Measurements from ENCODE around the gene NDUFB8. TPM values are rescaled to one million over a fixed set of nuclear protein-coding genes. Genes with fewer than 3 reads are reported as not detected.

Gene NDUFB8
- total and polyA plus RNA-seq, 10 of the 15 experiments (the other 5 are each of a cell fraction or from before 2014, with no cell fraction given) = 180 to 572 (median 382) TPM

- WGBS (ENCODE audit: insufficient coverage, insufficient replicate concordance, low lambda C conversion rate, missing lambda C conversion rate) = 29% methylated on average over 28 of the region's 28 CpGs
- peaks cover 7% of the 10 kb centered on the region in 2 experiments; a peak in 2 of 4 replicates for H3K27me3 ChIP-seq (replicated peaks in 1 of 2; ENCODE audit: control insufficient read depth in 2 of 2, insufficient read depth in 2 of 2, low read length in 1 of 2)
Measured at GRCh38 chr10:100569687-100570481, 40.2 kb upstream of the NDUFB8 start.

More at GRCh38 chr10:100569687-100570481, 40.2 kb upstream of the NDUFB8 start:
- Histone ChIP-seq H2AFZ (ENCODE audit: control insufficient read depth, low read depth, low read length) (no peak overlapping the region), H4K20me1 (ENCODE audit: control insufficient read depth, insufficient read depth) (no peaks in the 10 kb centered on the region), H3K79me2 (ENCODE audit: control insufficient read depth, insufficient read depth, low read length) (no peaks in the 10 kb centered on the region), H3K4me3 (no peak overlapping the region), H3K9me3 (replicated peaks; ENCODE audit: control insufficient read depth, insufficient read depth, low read length) (no peaks in the 10 kb centered on the region), H3K4me2 (ENCODE audit: control insufficient read depth, insufficient read depth) (no peak overlapping the region), H3K36me3 (ENCODE audit: control insufficient read depth in 2 of 2, insufficient read depth in 2 of 2, low read length in 1 of 2) (no peaks in the 10 kb centered on the region), H3K9ac (ENCODE audit: control insufficient read depth, insufficient read depth, low read length) (no peak overlapping the region), H3K27ac (ENCODE audit: control insufficient read depth, insufficient read depth) (no peak overlapping the region), H3K4me1 (ENCODE audit: control insufficient read depth, insufficient read depth, low read length) (no peaks in the 10 kb centered on the region)
- no TSS peak for BruUV-seq (replicated peaks)
- in situ Hi-C loops (cut with MboI) = no loop called here
- RAD21 ChIA-PET (ENCODE audit: unreplicated experiment) = interaction anchor here (1.3 kb wide), 1 partner anchor 173 kb away, joined by 4 read pairs; no protein-coding TSS in a partner anchor
- TF ChIP-seq CTCF (IDR thresholded peaks at IDR 0.05 in 2 of 3, conservative IDR thresholded peaks at IDR 0.05 in 1 of 3; ENCODE audit: control insufficient read depth in 2 of 3, extremely low read depth in 1 of 3, insufficient read depth in 1 of 3, low read depth in 3 of 3, low read length in 3 of 3) (peak in 2 of 3 experiments; percentile 10 to 17; a peak in 1 of 6 replicates), SUZ12 (IDR thresholded peaks at IDR 0.05; ENCODE audit: unreplicated experiment) (no peak), ZBED1 (IDR thresholded peaks at IDR 0.05; ENCODE audit: borderline replicate concordance) (no peak), MEF2A (IDR thresholded peaks at IDR 0.05; ENCODE audit: insufficient read depth, low read depth, low read length) (no peak), BHLHE40 (IDR thresholded peaks at IDR 0.05; ENCODE audit: borderline replicate concordance in 1 of 2, low read depth in 2 of 2, low read length in 1 of 2) (peak in 1 of 2 experiments; percentile 21; a peak in 1 of 4 replicates), DPF2 (IDR thresholded peaks at IDR 0.05) (no peak), ZNF274 (IDR thresholded peaks at IDR 0.05; ENCODE audit: insufficient read depth, insufficient read length) (no peak), KAT2A (conservative IDR thresholded peaks at IDR 0.05; ENCODE audit: control insufficient read depth, low read depth, low read length) (no peak), LARP7 (IDR thresholded peaks at IDR 0.05) (no peak), BACH1 (IDR thresholded peaks at IDR 0.05; ENCODE audit: borderline replicate concordance) (0 out of 2 replicates have a peak, but pooled peaks have one; percentile 13)
- intact Hi-C loops (cut with micrococcal nuclease; ENCODE audit: unreplicated experiment) = no loop called here
- CTCF ChIA-PET = interaction anchor here (0.6 to 2.9 kb wide), 9 partner anchors 9 to 417 kb away, joined by 3 to 15 read pairs (median 4); partner anchors contain the start of gene HIF1AN
- SMC1A ChIA-PET (ENCODE audit: uncharacterized antibody, unreplicated experiment) = interaction anchor here (1.0 kb wide), 1 partner anchor 309 kb away, joined by 3 read pairs; no protein-coding TSS in a partner anchor
- DNase-seq (ENCODE audit: low read depth, low spot score) (no peak), FAIRE-seq (no peak), ATAC-seq (peak; percentile 35)
- POLR2A ChIA-PET = interaction anchor here (0.6 kb wide), 1 partner anchor 54 kb away, joined by 3 read pairs; no protein-coding TSS in a partner anchor

All from GM12878 (cell line).